HepG2 (cell line): ENCODE results near the gene SNX21. TPM values are rescaled to one million over a fixed set of nuclear protein-coding genes. Genes with fewer than 3 reads are reported as not detected.

Experiments used
- ETV5 ChIP-seq: IDR thresholded peaks from 2 replicates; pipeline ENCODE4 v1.6.1; 2018; ENCODE audit warnings: missing biosample characterization, missing genetic modification reagents, inconsistent platforms, borderline replicate concordance
- NFE2L2 ChIP-seq: fragments of 150-350 bp; IDR thresholded peaks from 2 replicates; pipeline ENCODE4 v1.6.1; 2014; ENCODE audit warnings: low read length
- PRPF4 ChIP-seq: fragments of 200-400 bp; formaldehyde crosslinking; IDR thresholded peaks from 2 replicates; pipeline ENCODE4 v1.6.1; 2016; ENCODE audit warnings: low read length, low read depth; ENCODE audit not compliant: poor library complexity, severe bottlenecking
- THYN1 ChIP-seq: sonication (generic); formaldehyde crosslinking; IDR thresholded peaks from 2 replicates; pipeline ENCODE4 v1.8.1; 2023; ENCODE audit warnings: low read depth, mild to moderate bottlenecking, moderate library complexity, missing genetic modification reagents, borderline replicate concordance
- ZKSCAN1 ChIP-seq: fragments of 150-350 bp; IDR thresholded peaks from 2 replicates; pipeline ENCODE4 v1.6.1; 2014; ENCODE audit warnings: low read length
- ZNF468 ChIP-seq: sonication (generic); formaldehyde crosslinking; IDR thresholded peaks from 2 replicates; pipeline ENCODE4 v1.8.0; 2022; ENCODE audit warnings: mild to moderate bottlenecking, moderate library complexity, missing genetic modification reagents
- ZNF792 ChIP-seq: IDR thresholded peaks from 2 replicates; pipeline ENCODE4 v1.6.1; 2016
- ZSCAN5A ChIP-seq: sonication (generic); formaldehyde crosslinking; IDR thresholded peaks from 2 replicates; pipeline ENCODE4 v1.8.0; 2022; ENCODE audit warnings: mild to moderate bottlenecking, missing genetic modification reagents, borderline replicate concordance
- polyA plus RNA-seq, 8 experiments: library from polyadenylated mRNA; depleted of rRNA in 3 of 8; stranded (reverse) in 7 of 8; unstranded in 1 of 8; fragments of >200 nt; fragmentation: Illumina TruSeq in 4 of 8; extraction: Trizol in 4 of 8; gene quantifications; 2 replicates each; pipeline versions ENCODE4 v1.2.1 to v1.2.3, GENCODE V29; 2011 to 2016; ENCODE audit warnings: low read depth in 4 of 8, missing spikeins in 1 of 8, mixed read lengths in 1 of 8; ENCODE audit not compliant: insufficient read depth in 1 of 8
- total RNA-seq, 5 experiments: library from RNA; depleted of rRNA; stranded (reverse); fragments of >200 nt; fragmentation: Illumina TruSeq; extraction: Trizol; gene quantifications; 2 replicates each; pipeline ENCODE4 v1.2.3, GENCODE V29; 2016; ENCODE audit warnings: low read depth in 1 of 5
- TF ChIP-seq, protein P1 (sequence below): sonication (generic); formaldehyde crosslinking; conservative IDR thresholded peaks from 2 replicates; pipeline ENCODE4 v1.5.0; 2020; ENCODE audit warnings: missing genetic modification reagents
- TF ChIP-seq, protein P2 (sequence below): sonication (generic); formaldehyde crosslinking; IDR thresholded peaks from 2 replicates; pipeline ENCODE4 v1.5.0; 2020; ENCODE audit warnings: mild to moderate bottlenecking, missing genetic modification reagents, borderline replicate concordance
- TF ChIP-seq, protein P3 (sequence below): IDR thresholded peaks from 2 replicates; pipeline ENCODE4 v1.6.1; 2018; ENCODE audit warnings: missing genetic modification reagents, mild to moderate bottlenecking, missing compliant biosample characterization
- TF ChIP-seq, protein P4 (sequence below): sonication (generic); formaldehyde crosslinking; IDR thresholded peaks from 2 replicates; pipeline ENCODE4 v1.8.0; 2022; ENCODE audit warnings: mild to moderate bottlenecking, missing genetic modification reagents

SNX21 gene
- total and polyA plus RNA-seq, 2 of the 13 experiments (the other 11 are each of a cell fraction or from before 2014, with no cell fraction given) = 7.7 to 12.8 TPM

DNA sequence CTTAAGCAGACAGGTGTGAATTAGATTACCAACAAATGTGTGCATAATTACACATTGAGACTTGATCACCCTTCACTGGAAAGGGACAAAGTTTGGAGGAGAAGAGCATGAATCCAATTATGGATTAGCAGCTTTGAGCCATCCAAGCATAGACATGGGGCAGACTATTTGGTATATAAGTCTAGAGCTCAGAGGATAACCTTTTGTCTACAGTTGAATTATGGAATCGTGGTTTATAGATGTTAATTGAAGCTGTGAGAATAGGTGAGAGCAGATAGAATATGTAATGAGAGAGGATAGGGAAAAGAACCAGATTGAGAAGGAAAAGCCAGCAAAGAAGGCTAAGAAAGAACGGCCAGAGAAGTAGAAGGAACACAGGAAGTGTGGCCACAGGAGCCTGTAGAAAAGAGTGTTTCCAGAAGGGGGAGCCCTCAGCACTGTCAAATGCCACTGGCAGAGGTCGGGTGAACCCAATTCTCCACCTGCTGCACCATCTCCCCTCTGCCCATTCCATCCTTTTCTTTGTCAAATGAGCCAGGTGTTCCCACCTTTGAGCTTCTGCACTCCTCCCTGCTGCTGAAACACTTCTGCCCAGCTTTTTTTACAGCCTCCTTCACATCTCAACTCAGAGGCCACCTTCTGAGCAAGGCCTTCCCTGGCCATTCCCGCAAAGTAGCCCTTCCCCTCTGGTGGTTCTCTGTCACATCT is 34.5 kb upstream of the SNX21 start (continued):
- TF ChIP-seq THYN1 (CRISPR knock-in tag) (no peak), ZNF468 (no peak), PRPF4 (no peak), ZNF792 (no peak), ZKSCAN1 (no peak), ETV5 (CRISPR knock-in tag) (peak; percentile 47; the same call in 1 of the 2 replicates), NFE2L2 (0 out of 2 replicates have a peak, but pooled peaks have one; percentile 22), ZSCAN5A (CRISPR knock-in tag) (0 out of 2 replicates have a peak, but pooled peaks have one; percentile 27)
- TF ChIP-seq, protein P1, sequence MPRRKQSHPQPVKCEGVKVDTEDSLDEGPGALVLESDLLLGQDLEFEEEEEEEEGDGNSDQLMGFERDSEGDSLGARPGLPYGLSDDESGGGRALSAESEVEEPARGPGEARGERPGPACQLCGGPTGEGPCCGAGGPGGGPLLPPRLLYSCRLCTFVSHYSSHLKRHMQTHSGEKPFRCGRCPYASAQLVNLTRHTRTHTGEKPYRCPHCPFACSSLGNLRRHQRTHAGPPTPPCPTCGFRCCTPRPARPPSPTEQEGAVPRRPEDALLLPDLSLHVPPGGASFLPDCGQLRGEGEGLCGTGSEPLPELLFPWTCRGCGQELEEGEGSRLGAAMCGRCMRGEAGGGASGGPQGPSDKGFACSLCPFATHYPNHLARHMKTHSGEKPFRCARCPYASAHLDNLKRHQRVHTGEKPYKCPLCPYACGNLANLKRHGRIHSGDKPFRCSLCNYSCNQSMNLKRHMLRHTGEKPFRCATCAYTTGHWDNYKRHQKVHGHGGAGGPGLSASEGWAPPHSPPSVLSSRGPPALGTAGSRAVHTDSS (CRISPR knock-in tag) = no peak
- TF ChIP-seq, protein P2, sequence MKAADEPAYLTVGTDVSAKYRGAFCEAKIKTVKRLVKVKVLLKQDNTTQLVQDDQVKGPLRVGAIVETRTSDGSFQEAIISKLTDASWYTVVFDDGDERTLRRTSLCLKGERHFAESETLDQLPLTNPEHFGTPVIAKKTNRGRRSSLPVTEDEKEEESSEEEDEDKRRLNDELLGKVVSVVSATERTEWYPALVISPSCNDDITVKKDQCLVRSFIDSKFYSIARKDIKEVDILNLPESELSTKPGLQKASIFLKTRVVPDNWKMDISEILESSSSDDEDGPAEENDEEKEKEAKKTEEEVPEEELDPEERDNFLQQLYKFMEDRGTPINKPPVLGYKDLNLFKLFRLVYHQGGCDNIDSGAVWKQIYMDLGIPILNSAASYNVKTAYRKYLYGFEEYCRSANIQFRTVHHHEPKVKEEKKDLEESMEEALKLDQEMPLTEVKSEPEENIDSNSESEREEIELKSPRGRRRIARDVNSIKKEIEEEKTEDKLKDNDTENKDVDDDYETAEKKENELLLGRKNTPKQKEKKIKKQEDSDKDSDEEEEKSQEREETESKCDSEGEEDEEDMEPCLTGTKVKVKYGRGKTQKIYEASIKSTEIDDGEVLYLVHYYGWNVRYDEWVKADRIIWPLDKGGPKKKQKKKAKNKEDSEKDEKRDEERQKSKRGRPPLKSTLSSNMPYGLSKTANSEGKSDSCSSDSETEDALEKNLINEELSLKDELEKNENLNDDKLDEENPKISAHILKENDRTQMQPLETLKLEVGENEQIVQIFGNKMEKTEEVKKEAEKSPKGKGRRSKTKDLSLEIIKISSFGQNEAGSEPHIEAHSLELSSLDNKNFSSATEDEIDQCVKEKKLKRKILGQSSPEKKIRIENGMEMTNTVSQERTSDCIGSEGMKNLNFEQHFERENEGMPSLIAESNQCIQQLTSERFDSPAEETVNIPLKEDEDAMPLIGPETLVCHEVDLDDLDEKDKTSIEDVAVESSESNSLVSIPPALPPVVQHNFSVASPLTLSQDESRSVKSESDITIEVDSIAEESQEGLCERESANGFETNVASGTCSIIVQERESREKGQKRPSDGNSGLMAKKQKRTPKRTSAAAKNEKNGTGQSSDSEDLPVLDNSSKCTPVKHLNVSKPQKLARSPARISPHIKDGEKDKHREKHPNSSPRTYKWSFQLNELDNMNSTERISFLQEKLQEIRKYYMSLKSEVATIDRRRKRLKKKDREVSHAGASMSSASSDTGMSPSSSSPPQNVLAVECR (CRISPR knock-in tag) = peak; percentile 54; the same call in 1 of the 2 replicates
- TF ChIP-seq, protein P3, sequence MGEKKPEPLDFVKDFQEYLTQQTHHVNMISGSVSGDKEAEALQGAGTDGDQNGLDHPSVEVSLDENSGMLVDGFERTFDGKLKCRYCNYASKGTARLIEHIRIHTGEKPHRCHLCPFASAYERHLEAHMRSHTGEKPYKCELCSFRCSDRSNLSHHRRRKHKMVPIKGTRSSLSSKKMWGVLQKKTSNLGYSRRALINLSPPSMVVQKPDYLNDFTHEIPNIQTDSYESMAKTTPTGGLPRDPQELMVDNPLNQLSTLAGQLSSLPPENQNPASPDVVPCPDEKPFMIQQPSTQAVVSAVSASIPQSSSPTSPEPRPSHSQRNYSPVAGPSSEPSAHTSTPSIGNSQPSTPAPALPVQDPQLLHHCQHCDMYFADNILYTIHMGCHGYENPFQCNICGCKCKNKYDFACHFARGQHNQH = 0 out of 2 replicates have a peak, but pooled peaks have one; percentile 48
- TF ChIP-seq, protein P4, sequence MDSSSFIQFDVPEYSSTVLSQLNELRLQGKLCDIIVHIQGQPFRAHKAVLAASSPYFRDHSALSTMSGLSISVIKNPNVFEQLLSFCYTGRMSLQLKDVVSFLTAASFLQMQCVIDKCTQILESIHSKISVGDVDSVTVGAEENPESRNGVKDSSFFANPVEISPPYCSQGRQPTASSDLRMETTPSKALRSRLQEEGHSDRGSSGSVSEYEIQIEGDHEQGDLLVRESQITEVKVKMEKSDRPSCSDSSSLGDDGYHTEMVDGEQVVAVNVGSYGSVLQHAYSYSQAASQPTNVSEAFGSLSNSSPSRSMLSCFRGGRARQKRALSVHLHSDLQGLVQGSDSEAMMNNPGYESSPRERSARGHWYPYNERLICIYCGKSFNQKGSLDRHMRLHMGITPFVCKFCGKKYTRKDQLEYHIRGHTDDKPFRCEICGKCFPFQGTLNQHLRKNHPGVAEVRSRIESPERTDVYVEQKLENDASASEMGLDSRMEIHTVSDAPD = 0 out of 2 replicates have a peak, but pooled peaks have one; percentile 33
